Stomach smooth muscle (tissue), 2 donors: ENCODE measurements around the gene EIF1AD.

ENCODE experiments used
- H3K27ac ChIP-seq: one replicate; pipeline ENCODE4 v1.7.0; 2013; ENCODE audit warnings: mild to moderate bottlenecking, low read length, inconsistent platforms
- H3K27me3 ChIP-seq, 2 donors: one replicate each; pipeline ENCODE4 v1.7.0; 2013; ENCODE audit warnings: low read length in 2 of 2; ENCODE audit not compliant: insufficient read depth in 2 of 2, control insufficient read depth in 1 of 2
- H3K36me3 ChIP-seq, 2 donors: one replicate each; pipeline ENCODE4 v1.7.0; 2013; ENCODE audit warnings: low read length in 2 of 2; ENCODE audit not compliant: control insufficient read depth in 2 of 2, insufficient read depth in 2 of 2
- H3K4me1 ChIP-seq: one replicate; pipeline ENCODE4 v1.7.0; 2013; ENCODE audit warnings: low read length; ENCODE audit not compliant: control insufficient read depth, insufficient read depth
- H3K4me3 ChIP-seq, 2 donors: one replicate each; pipeline ENCODE4 v1.7.0; 2013; ENCODE audit warnings: low read length in 2 of 2
- H3K9ac ChIP-seq, 2 donors: one replicate each; pipeline ENCODE4 v1.7.0; 2013; ENCODE audit warnings: low read length in 2 of 2, mild to moderate bottlenecking in 1 of 2
- H3K9me3 ChIP-seq, 2 donors: one replicate each; pipeline ENCODE4 v1.7.0; 2013; ENCODE audit warnings: low read length in 2 of 2; ENCODE audit not compliant: control insufficient read depth in 2 of 2
- donor health status: healthy.
- donor health status: Pancreatic carcinoma.

The EIF1AD gene

DNA sequence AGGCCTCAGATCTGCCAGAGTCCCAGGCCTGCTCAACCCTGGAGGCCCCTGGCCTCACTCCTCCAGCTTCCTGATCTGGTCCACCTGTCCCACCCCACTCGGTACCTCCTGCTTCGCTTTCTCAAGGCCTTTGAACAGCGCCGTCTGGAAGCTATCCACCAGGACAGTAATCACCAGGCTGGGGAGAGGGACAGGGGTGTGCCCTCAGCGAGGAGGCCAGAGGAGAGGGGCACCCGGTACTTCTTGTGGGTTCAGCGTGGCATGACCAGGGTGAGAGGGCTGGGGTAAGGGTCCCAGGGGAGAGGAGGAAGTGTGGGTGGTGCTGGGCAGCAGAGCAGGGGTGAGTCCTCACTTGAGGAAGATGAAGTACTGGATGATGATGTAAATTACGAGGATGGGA is 18.3 kb upstream of the EIF1AD start:
- Histone ChIP-seq H3K9ac (no peak overlapping the region), H3K4me1 (peaks cover 6% of the 10 kb centered on the region), H3K9me3 (no peaks in the 10 kb centered on the region), H3K27ac (no peak overlapping the region), H3K4me3 (no peak overlapping the region), H3K27me3 (peaks cover 2 to 3% of the 10 kb centered on the region in 2 donors), H3K36me3 (no peaks in the 10 kb centered on the region)

DNA sequence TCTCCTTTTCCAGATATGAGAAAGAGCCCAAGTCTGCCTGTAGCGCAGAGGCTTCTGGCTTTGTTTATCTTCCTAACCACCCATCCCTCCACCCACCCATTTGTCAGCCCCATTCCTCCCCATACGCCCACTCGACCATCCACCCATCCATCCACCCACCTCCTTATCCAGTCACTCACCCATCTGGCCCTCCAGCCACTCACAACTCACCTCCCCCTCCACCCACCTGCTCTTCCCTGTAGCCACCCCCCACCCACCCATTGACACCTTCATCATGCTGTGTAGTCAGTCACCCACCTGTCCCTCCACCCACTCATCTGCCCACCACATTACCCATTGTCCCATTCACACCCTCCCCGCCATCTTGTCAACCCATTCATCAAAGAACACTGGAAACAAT is 15.4 kb upstream of the EIF1AD start:
- H3K9me3 ChIP-seq, result no peaks in the 10 kb centered on the region
- H3K4me1 ChIP-seq, result peaks cover 2% of the 10 kb centered on the region
- no peaks in the 10 kb centered on the region for H3K36me3 ChIP-seq
- no peak overlapping the region for H3K27ac ChIP-seq
- peaks cover 14 to 18% of the 10 kb centered on the region in 2 donors for H3K27me3 ChIP-seq
- no peak overlapping the region for H3K4me3 ChIP-seq
- H3K9ac ChIP-seq, result no peak overlapping the region

DNA sequence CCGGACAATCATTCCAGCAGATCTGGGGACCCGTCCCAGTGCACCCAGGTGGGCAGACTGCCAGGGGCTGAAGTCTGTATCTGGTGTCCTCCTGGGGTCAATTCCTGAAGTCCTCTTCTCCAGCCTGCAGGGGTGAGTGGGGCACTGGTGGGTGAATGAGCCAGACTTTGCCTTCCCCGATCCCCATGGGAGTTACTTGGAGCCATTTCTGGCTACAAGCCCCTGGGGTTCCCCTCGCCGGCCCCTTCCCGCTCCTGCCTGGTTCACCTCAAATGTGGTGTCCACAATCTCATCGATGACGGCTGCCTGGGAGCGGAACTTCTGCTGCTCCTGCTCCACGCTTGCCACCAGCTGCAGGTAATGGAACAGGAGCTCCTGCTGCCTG is 14.8 kb upstream of the EIF1AD start:
- Histone ChIP-seq H3K27me3 (peaks cover 17 to 23% of the 10 kb centered on the region in 2 donors), H3K27ac (no peak overlapping the region), H3K9ac (no peak overlapping the region), H3K4me1 (peaks cover 6% of the 10 kb centered on the region), H3K36me3 (no peaks in the 10 kb centered on the region), H3K4me3 (no peak overlapping the region), H3K9me3 (no peaks in the 10 kb centered on the region)

DNA sequence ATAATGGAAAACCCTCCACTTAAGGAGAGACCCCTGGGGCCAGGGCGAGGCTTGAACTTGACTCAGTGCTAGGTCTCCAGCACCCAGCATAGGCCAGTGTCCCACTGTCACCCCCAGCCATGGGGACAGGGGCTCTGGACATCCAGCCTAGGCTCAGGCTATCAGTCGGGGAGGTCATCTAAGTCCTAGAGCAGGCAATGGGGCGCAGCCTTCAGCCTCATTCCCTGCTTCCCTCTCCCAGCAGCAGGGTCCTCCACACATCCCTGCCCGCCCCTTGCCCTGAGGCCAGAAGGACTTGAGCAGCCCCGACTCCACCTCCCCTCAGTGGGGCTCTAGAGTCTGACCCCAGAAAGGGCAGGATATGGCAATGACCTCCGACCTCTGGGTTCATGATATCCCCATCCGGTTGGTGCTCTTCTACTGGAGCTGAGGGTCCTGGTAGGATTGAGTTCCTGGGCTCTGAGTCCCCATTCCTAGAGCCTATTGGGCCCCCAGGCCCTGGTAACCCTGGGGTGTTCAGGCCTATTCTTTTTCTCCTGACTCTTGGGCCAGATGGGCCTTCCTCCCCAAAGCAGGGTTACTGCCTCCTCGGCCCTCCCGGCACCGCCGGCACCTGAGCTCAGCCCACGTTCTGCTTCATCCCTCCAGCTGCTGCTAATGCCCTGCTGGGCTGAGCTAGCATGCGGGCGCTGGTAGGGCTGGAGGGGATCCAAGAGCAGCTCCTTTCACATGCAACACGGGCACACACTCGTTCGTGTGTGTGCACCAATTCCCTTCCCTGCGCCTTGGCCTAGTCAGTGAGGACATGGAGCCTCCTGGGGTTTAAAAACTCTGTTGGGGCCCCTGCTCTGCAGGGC is 14.2 kb upstream of the EIF1AD start:
- H3K36me3 ChIP-seq, result no peaks in the 10 kb centered on the region
- no peak overlapping the region for H3K27ac ChIP-seq
- H3K27me3 ChIP-seq, result peaks cover 17 to 24% of the 10 kb centered on the region in 2 donors
- peaks cover 9% of the 10 kb centered on the region for H3K4me1 ChIP-seq
- no peaks in the 10 kb centered on the region for H3K9me3 ChIP-seq
- H3K9ac ChIP-seq, result no peak overlapping the region
- no peak overlapping the region for H3K4me3 ChIP-seq

DNA sequence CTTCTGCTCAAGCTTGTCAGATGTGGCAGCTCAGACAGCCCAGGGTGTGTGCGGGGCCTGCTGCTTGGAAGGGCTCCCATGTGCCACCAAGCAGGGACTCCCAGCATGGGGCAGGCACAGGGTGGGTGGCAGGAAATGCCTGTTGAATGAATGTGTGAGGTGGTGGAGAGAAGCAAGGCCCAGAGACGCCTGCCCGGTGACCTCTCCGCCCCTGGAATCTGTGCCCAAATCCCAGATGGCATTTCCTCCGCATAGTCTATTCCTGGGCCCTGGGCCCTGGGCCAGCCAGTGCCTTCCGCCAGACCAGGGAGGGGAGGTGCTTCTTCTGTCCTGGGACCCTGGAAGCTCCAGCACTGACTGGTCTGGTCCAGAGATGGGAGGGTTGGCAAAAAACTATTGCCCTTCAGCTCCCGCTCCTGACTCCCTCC is 13.5 kb upstream of the EIF1AD start:
- peaks cover 9% of the 10 kb centered on the region for H3K4me1 ChIP-seq
- H3K36me3 ChIP-seq, result no peaks in the 10 kb centered on the region
- no peak overlapping the region for H3K27ac ChIP-seq
- no peaks in the 10 kb centered on the region for H3K9me3 ChIP-seq
- H3K4me3 ChIP-seq, result no peak overlapping the region
- peaks cover 17 to 25% of the 10 kb centered on the region in 2 donors for H3K27me3 ChIP-seq
- no peak overlapping the region for H3K9ac ChIP-seq

DNA sequence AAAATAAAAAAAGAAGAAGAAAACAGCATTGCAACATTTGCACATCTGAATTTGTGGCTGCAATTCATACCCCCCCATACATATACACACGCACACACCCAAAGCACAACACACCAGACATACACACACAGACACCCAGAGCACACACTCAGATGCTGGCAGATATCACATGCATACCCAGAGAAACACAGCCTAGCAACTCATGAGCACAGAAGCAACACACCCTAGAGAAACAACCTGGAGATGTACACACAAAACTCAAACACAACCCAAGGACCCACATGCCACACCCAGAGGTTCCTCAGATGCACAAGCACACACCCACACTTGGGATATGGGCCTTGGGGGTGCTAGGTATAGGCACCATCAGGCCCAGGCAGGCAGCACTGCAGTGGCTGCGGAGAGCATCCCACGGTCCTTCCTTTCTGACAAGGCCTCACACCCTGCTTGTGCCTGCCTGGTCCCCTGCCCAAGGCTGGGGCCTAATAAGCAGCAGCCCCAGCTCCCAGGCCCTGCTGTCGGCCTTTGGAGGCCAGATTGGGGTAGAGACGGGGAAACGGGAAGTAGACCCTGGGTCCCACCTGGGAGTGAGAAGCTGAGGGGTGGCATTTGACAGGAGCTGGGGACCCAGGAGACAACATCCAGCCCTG is 13.0 kb upstream of the EIF1AD start:
- Histone ChIP-seq H3K9ac (no peak overlapping the region), H3K27ac (no peak overlapping the region)

DNA sequence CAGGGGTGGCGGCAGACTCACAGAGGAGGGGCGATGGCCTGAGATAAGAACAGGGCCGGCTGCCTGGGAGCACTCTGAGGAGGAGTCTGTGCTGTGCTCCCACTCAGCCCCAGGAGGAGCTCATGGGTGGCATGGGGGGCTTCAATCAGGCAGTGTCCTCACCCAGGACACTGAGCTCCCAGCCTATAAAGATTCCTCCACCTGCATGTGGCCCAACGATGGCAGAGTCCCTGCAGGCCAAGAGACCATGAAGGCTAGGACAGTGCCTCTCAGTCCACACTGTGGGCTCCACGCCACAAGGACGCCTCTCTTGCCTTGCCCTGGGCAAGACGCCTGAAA is 11.8 kb upstream of the EIF1AD start:
- Histone ChIP-seq H3K9me3 (no peaks in the 10 kb centered on the region), H3K4me3 (no peak overlapping the region), H3K27ac (no peak overlapping the region), H3K4me1 (peaks cover 9% of the 10 kb centered on the region), H3K27me3 (peaks cover 17 to 25% of the 10 kb centered on the region in 2 donors), H3K36me3 (no peaks in the 10 kb centered on the region), H3K9ac (no peak overlapping the region)

More for the DNA sequence above, 13.0 kb upstream of the EIF1AD start:
- peaks cover 9% of the 10 kb centered on the region for H3K4me1 ChIP-seq
- no peak overlapping the region for H3K4me3 ChIP-seq
- no peaks in the 10 kb centered on the region for H3K36me3 ChIP-seq
- peaks cover 17 to 25% of the 10 kb centered on the region in 2 donors for H3K27me3 ChIP-seq
- no peaks in the 10 kb centered on the region for H3K9me3 ChIP-seq

DNA sequence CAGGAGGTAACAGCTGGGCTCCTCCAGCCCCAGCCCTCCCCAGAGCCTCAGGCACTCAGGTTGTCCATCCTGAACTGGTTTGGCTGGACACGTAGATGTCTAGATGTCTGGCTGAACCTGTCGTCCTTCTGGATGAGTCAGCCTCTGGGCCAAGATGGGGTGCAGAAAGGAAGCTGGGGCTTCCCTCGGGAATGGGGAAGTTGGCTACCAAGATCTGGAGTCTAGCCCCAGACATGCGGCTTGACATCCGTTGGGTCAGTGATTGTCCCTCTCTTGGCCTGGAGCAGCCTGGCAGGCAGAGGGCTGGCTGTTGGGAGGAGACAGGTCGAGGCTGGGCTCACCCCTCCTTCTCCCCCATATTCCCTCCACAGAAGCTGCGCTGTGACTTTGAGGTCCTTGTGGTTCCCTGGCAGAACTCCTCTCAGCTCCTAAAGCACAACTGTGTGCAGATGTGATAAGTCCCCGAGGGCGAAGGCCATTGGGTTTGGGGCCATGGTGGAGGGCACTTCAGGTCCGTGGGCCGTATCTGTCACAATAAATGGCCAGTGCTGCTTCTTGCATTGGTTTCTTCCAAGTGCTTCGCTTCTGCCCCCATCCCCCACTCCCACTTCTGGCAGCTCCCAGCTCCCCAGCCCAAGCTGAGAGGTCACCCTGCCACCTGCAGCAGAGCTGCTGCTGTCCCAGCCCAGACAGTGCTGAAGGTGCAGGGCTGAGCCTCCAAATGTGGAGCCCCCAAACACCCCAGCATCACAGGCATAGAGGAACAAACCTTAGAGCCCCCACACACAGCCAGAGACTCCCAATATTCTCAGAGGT is 11.2 kb upstream of the EIF1AD start:
- H3K4me1 ChIP-seq, result peaks cover 9% of the 10 kb centered on the region

DNA sequence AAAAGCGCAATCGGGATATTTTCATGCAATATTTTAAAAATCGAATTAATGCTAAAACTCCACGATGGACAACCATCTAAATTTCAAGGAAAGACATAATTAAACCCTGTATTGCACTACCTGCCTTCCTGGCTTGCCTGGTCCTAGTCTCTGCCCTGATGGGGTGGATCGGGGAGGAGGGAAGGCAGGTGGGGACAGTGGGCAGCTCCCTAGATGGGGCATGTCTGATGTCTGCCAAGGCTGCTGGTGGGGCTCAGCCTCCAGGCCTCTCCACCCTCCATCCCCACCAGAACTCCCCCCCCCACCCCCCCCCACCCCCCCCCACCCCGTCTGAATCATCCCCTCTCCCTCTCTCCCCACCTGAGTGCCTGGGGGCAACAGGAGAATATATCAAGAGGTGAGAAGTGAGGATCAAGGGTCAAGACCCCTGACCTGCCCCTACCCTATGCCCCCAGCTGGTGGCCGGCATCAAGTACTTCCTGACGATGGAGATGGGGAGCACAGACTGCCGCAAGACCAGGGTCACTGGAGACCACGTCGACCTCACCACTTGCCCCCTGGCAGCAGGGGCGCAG is 10.5 kb upstream of the EIF1AD start:
- no peaks in the 10 kb centered on the region for H3K9me3 ChIP-seq
- peaks cover 17 to 25% of the 10 kb centered on the region in 2 donors for H3K27me3 ChIP-seq
- H3K27ac ChIP-seq, result no peak overlapping the region
- no peaks in the 10 kb centered on the region for H3K36me3 ChIP-seq
- peaks cover 9% of the 10 kb centered on the region for H3K4me1 ChIP-seq
- H3K4me3 ChIP-seq, result no peak overlapping the region
- no peak overlapping the region for H3K9ac ChIP-seq

More for the DNA sequence above, 11.2 kb upstream of the EIF1AD start:
- H3K4me3 ChIP-seq, result no peak overlapping the region
- H3K27ac ChIP-seq, result no peak overlapping the region
- no peaks in the 10 kb centered on the region for H3K9me3 ChIP-seq
- H3K36me3 ChIP-seq, result no peaks in the 10 kb centered on the region
- H3K27me3 ChIP-seq, result peaks cover 17 to 25% of the 10 kb centered on the region in 2 donors
- H3K9ac ChIP-seq, result no peak overlapping the region

DNA sequence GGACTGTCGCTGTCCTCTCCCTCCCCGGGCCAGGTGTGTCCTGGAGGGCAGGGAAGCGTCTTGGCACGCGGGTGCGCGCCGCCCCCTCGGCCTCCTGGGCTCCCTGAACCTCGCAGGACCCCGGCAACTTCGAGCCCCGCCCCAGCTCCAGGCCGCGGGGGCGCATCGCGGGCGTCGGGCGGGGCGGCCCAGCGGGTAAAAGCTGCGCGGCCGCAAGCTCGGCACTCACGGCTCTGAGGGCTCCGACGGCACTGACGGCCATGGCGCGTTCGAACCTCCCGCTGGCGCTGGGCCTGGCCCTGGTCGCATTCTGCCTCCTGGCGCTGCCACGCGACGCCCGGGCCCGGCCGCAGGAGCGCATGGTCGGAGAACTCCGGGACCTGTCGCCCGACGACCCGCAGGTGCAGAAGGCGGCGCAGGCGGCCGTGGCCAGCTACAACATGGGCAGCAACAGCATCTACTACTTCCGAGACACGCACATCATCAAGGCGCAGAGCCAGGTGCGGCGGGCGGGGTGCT is 9.9 kb upstream of the EIF1AD start, which contains the start of gene CST6:
CST6 (plus strand) TSS at position 224 of the 519 bp plus-strand sequence; CDS start at position 261, 37 bp downstream.
- Histone ChIP-seq H3K9ac (no peak within 1 kb of the TSS), H3K36me3 (no peaks in the 10 kb centered on the region), H3K4me1 (peaks cover 9% of the 10 kb centered on the region), H3K4me3 (peak within 1 kb of the TSS; percentile 22 to 60), H3K9me3 (no peaks in the 10 kb centered on the region), H3K27ac (no peak within 1 kb of the TSS), H3K27me3 (peaks cover 17 to 25% of the 10 kb centered on the region in 2 donors)
